Measurements from ENCODE around the gene GCKR.

DNA sequence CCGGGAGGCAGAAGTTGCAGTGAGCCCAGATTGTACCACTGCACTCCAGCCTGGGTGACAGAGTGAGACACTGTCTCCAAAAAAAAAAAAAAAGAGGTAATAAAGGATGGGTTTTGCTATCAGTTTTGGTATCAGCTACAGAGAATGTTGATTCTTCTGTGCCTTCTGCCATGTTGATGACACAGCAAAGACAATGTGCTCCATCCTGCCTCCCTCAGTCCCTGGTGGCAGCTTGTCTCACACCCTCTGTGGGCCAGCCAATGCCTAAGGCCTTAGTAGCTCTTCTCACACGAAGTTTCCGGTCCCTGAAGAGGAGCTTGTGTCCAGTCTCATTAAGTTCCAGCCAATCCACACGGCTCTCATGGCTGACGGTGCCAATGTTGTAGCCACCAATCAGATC is 24.7 kb upstream of the GCKR start:
- no peak for TF ChIP-seq POLR2A (IDR thresholded peaks at IDR 0.05; ENCODE audit: low read length)
- no peak for TF ChIP-seq GATA1 (IDR thresholded peaks at IDR 0.05; ENCODE audit: low read depth, low read length)

All from erythroblast (primary cell).